IPS DF 4.7 (cell line): ENCODE results near the gene ATP13A1.
A peak's percentile ranks its signal among the peaks of the same experiment; 100 is the strongest.
"Not testable (repeated sequence)": the region's sequence is repeated elsewhere in the genome, so short reads cannot be mapped to it uniquely, and the experiment has no call there.

ENCODE experiments used
- DNase-seq: peaks from one replicate; pipeline ENCODE4 v3.0.0-alpha.2; 2013; ENCODE audit warnings: low spot score; ENCODE audit errors: extremely low read depth

Gene ATP13A1

GRCh38 chr19:19663256-19664120 is at the start of gene ATP13A1:
Gene ATP13A1, minus strand, starts transcription at chr19:19663676. Its CDS starts 10 bp downstream, at chr19:19663666.
- peak; percentile 86 for DNase-seq

GRCh38 chr19:19711934-19712828 is 48.7 kb upstream of the ATP13A1 start:
- DNase-seq = no peak

DNA sequence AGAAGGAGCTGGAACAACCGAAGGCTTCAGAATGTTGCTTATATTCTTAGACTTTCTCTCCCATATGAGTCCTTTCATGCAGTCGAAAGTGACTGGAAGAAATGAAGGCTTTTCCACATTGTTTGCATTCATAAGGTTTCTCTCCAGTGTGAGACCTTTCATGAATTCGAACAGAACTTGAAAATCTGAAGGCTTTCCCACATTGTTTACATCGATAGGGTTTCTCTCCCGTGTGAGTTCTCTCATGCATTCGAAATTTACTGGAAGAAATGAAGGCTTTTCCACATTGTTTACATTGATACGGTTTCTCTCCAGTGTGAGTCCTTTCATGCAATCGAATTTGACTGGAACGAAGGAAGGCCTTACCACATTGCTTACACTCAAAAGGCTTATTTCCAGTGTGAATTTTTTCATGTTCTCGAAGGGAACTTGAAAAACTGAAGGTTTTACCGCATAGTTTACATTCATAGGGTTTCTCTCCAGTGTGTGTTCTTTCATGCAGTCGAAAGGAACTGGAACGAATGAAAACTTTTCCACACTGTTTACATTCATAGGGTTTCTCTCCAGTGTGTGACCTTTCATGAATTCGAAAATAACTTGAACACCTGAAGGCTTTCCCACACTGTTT is 47.9 kb upstream of the ATP13A1 start:
- DNase-seq = no peak

GRCh38 chr19:19710506-19710905 is 47.0 kb upstream of the ATP13A1 start:
- no peak for DNase-seq

DNA sequence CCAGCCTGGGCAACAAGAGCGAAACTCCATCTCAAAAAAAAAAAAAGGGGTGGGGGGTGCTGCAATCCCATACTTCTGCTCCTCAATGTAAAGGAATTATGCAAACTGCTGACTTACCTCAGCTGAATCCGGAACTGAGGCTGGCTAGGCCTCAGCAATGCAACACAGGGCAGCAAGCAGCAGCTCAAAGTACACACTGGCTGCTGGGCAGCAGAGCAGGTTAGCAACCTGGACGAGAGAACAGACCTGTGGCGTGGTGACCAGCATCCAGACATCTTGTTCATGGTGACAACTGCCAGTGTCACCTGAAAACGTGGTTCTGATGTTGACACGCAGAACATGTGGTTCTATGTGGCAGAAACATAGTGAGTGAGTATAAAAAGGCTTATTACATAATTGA is 41.4 kb upstream of the ATP13A1 start:
- no peak for DNase-seq

- DNase-seq = not testable (repeated sequence)
These were observed 37.0 kb upstream of the ATP13A1 start for GRCh38 chr19:19700493-19700892.

DNA sequence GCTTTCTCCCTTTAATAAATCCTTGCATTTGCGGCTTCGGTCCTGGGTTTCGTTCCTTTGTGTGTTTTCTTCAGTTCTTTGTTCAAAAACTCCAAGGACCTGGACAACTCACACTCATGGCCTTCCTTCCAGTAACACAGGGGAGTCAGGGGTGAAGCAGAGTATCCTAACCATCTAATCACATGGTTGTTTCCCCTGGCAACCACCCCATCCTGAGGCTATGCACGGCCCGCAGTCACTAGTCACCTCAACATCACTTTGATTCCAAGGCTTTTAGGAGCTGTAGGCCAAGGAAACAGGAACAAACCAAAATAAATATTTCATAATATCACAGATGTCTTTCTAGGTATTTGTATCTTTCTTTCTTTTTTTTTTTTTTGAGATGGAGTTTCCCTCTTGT is 34.1 kb upstream of the ATP13A1 start:
- DNase-seq = no peak

- DNase-seq = no peak
These were observed 32.9 kb upstream of the ATP13A1 start for GRCh38 chr19:19696386-19696785.

GRCh38 chr19:19691683-19692082 is 28.2 kb upstream of the ATP13A1 start:
- no peak for DNase-seq

GRCh38 chr19:19689023-19689422 is 25.5 kb upstream of the ATP13A1 start:
- not testable (repeated sequence) for DNase-seq

DNA sequence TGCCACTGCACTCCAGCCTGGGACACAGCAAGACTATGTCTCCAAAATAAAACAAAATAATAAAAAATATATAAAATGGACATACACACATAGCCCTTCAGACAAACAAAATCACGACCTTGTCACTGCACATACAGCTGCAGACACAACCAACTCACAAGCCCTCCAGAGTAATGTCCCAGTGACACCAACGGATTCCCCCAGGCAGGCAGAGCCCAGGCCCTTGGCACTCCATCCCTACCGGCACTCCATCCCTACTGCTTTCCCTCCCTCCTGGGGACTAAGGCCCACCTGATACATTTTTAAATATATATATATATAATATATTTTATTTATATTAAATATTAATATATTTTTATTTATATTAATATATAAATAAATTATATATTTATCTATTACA is 23.6 kb upstream of the ATP13A1 start:
- DNase-seq = no peak

GRCh38 chr19:19686580-19686979 is 23.1 kb upstream of the ATP13A1 start:
- DNase-seq = no peak

GRCh38 chr19:19686119-19686518 is 22.6 kb upstream of the ATP13A1 start:
- not testable (repeated sequence) for DNase-seq

DNA sequence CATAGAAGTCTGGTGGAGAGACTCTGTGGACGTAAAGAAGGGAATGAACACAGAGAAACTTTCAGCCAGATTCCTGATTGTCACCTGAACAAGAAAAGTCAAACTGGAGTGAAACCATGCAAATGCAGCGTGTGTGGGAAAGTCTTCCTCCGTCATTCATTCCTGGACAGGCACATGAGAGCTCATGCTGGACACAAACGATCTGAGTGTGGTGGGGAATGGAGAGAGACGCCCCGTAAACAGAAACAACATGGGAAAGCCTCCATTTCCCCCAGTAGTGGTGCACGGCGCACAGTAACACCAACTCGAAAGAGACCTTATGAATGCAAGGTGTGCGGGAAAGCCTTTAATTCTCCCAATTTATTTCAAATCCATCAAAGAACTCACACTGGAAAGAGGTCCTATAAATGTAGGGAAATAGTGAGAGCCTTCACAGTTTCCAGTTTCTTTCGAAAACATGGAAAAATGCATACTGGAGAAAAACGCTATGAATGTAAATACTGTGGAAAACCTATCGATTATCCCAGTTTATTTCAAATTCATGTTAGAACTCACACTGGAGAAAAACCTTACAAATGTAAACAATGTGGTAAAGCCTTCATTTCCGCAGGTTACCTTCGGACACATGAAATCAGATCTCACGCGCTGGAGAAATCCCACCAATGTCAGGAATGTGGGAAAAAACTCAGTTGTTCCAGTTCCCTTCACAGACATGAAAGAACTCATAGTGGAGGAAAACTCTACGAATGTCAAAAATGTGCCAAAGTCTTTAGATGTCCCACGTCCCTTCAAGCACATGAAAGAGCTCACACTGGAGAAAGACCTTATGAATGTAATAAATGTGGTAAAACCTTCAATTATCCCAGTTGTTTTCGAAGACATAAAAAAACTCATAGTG is 15.9 kb upstream of the ATP13A1 start:
- DNase-seq = no peak

DNA sequence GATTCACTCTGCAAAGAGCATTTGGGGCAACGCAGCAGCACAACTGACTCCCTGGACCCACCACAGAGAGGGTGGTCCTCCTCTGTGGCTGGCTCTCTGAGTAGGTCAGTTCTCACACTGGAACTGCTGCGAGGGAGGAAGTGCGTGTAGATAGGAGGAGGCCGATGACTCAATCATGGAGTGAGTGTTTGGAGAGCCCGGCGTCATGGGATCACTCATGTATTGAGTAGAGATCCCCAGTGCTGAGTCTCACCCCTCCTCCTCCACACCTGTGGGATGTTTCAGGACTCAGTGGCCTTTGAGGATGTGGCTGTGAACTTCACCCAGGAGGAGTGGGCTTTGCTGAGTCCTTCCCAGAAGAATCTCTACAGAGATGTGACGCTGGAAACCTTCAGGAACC is 14.1 kb upstream of the ATP13A1 start:
- DNase-seq = no peak

- DNase-seq = no peak
These were observed 10.8 kb upstream of the ATP13A1 start for GRCh38 chr19:19674315-19674714.

DNA sequence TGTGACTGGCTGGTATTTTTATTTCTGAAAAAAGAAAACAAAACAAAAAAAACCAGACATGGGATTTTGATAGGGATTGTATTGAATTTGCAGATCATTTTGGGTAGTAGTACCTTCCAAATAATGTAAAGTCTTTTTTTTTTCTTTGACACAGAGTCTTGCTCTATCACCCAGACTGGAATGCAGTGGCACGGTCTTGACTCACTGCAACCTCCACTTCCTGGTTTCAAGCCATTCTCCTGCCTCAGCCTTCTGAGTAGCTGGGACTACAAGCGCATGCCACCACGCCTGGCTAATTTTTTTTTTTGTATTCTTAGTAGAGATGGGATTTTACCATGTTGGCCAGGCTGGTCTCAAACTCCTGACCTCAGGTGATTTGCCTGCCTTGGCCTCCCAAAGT is 9.3 kb upstream of the ATP13A1 start:
- no peak for DNase-seq

DNA sequence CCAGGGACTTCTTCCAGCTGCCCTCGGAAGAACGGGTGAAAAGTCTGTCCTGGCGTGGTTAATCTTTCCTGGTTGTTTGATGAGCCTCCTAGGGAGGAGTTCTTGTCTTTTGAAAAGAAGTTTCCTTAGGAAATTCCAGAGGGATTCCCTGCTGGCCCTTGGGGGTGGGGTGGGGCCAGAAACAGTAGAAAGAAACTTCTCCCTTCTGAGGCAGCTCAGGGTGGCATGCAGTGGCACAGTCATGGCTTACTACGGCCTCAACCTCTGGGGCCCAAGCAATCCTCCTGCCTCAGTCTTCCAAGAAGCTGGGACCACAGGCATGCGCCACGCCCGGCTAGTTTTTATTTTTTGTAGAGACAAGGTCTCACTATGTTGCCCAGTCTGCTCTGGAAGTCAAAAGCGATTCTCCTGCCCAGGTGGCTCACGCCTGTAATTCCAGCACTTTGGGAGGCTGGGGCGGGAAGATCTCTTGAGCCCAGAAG is 6.6 kb upstream of the ATP13A1 start:
- DNase-seq = no peak

GRCh38 chr19:19668230-19669012 is 4.9 kb upstream of the ATP13A1 start, which contains the start of gene ZNF101:
Gene ZNF101, plus strand, starts transcription at chr19:19668839. Its CDS starts 125 bp downstream, at chr19:19668964.
- DNase-seq = peak; percentile 84
